SW480 (cell line): ENCODE data around the gene QPCT.
"Not testable (repeated sequence)": the region's sequence is repeated elsewhere in the genome, so short reads cannot be mapped to it uniquely, and the experiment has no call there.

Experiments
- DNase-seq: peaks from one replicate; pipeline ENCODE4 v3.0.0-alpha.2; 2016; ENCODE audit warnings: low spot score

QPCT gene

DNA sequence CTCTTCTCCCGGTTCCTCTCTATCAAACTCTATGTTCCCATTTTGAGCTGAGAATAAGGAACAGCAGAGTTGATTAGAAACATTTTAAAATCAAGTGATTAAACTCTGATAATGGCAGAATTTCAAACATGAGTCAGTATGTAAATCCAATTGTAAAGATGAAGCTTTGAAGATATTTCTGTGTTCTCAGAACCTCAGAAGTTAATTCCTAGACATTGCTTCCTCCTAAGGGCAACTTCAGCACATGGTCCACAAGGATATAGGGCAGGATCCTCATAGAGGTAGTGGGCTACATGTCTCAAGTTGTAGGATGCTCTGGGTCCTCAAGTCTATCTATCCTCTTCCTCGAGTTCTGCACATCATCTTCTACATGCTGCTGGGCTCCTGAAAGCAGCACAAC lies 46.3 kb downstream of the QPCT start:
- no peak for DNase-seq

DNA sequence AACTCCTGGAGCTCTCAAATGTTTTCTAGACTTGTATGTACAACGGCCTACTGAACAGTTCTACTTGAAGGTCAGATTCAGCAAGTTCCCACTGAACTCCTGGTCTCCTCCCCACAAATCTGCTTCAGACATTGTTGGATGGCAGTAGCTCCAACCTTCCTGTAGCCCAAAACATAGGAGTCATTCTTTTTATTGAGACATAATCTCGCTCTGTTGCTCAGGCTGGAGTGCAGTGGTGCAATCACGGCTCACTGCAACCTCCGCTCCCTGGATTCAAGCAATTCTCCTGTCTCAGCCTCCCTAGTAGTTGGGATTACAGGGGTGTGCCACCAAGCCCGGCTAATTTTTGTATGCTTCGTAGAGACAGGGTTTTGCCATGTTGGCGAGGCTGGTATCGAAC lies 47.3 kb downstream of the QPCT start:
- no peak for DNase-seq

- DNase-seq = no peak
Observed at GRCh38 chr2:37392428-37392827, 48.0 kb downstream of the QPCT start.

GRCh38 chr2:37394263-37394662 lies 49.8 kb downstream of the QPCT start:
- DNase-seq = no peak

- no peak for DNase-seq
Observed at GRCh38 chr2:37394796-37395555, 50.5 kb downstream of the QPCT start.

GRCh38 chr2:37396890-37397565 lies 52.6 kb downstream of the QPCT start:
- no peak for DNase-seq

GRCh38 chr2:37398990-37399389 lies 54.6 kb downstream of the QPCT start:
- DNase-seq = no peak

DNA sequence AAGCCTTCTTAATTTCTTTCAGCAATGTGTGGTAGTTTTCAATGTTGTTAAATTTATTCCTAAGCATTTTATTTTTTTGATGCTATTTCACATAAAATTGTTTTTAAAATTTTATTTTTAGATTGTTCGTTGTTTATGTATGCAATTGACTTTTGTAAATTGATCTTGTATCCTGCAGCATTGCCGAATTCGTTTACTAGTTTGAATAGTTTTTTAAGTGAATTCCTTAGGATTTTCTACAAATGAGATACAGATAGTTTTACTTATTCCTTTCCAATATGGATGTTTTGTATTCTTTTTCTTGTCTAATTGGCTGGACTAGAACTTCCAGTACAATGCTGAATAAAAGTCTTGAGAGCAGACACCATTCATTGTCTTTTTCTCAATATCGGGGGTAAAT lies 55.6 kb downstream of the QPCT start:
- DNase-seq = no peak

- DNase-seq = no peak
Observed at GRCh38 chr2:37402636-37403035, 58.2 kb downstream of the QPCT start.

GRCh38 chr2:37405781-37406180 lies 61.4 kb downstream of the QPCT start:
- DNase-seq = no peak

- no peak for DNase-seq
Observed at GRCh38 chr2:37412231-37412630, 67.8 kb downstream of the QPCT start.

DNA sequence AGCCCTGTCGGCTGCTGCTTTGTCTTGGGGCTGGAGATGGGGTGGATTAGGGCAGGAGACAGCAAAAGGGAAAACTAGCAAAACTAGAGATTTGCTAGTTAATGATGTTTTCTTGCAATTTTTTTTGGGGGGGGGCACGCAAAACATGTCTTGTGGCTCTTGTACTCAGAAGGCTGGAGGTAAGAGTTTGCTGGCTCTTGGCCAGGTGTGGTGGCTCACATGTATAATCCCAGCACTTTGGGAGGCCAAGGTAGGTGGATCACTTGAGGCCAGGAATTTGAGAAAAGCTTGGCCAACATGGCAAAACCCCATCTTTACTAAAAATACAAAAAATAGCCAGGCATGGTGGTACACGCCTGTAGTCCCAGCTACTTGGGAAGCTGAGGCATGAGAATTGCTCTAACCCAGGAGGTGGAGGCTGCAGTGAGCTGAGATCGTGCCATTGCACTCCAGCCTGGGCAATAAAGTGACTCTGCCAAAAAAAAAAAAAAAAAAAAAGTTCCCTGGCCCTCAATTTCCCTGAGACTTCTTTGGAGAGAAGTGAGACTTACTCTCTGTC lies 69.6 kb downstream of the QPCT start:
- not testable (repeated sequence) for DNase-seq

GRCh38 chr2:37414470-37414949 lies 70.1 kb downstream of the QPCT start:
- peak; percentile 80 for DNase-seq

- DNase-seq = peak; percentile 38
Observed at GRCh38 chr2:37415128-37415820, 70.8 kb downstream of the QPCT start.

GRCh38 chr2:37417321-37417720 lies 72.9 kb downstream of the QPCT start:
- no peak for DNase-seq

DNA sequence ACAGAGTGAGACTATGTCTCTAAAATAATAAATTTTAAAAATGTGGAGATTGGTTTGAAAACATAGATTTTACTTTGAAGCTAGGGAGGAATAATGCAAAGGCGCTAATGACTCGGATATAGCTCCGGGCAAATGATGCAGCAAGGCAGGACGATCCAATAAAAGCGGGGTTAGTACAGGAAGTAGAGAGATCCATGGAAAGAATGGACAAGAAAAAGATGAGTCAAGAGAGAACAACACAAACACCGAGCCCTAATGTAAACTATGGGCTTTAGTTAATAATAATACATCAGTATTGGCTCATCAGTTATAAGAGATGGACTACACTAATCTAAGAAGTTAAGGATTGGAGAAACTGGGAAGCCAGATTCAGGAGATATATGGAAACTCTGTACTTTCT lies 74.5 kb downstream of the QPCT start:
- DNase-seq = no peak

- DNase-seq = no peak
Observed at GRCh38 chr2:37421686-37422085, 77.3 kb downstream of the QPCT start.

- DNase-seq = no peak
Observed at GRCh38 chr2:37422816-37423215, 78.4 kb downstream of the QPCT start.
